SK-N-SH (cell line): ENCODE results near the gene PRKAA2. TPM values are rescaled to one million over a fixed set of nuclear protein-coding genes. Genes with fewer than 3 reads are reported as not detected.
A peak's percentile ranks its signal among the peaks of the same experiment; 100 is the strongest.

Experiments
- CTCF ChIA-PET: fragments of 300-600, 350-600 bp; formaldehyde crosslinking; extraction: SDS; loops from one replicate; lab custom pipeline; 2021; lab: Yijun Ruan, JAX
- POLR2A ChIA-PET: fragments of 350-600 bp; sonication (Branson Sonifier 250); formaldehyde crosslinking; extraction: SDS; loops from one replicate; lab custom pipeline; 2020; ENCODE audit warnings: antibody characterized with exemption, inconsistent platforms; lab: Yijun Ruan, JAX
- DNase-seq: peaks from one replicate; pipeline ENCODE4 v3.0.0; 2012
- H2AFZ ChIP-seq: fragments of 200-600 bp; sonication (generic); 2 replicates; pipeline ENCODE4 v1.8.1; 2016; ENCODE audit warnings: antibody characterized with exemption, mild to moderate bottlenecking, low read depth
- H3F3A ChIP-seq: fragments of 200-600 bp; sonication (generic); replicated peaks from 2 replicates; pipeline ENCODE3; 2016; ENCODE audit warnings: antibody characterized with exemption, mild to moderate bottlenecking; ENCODE audit not compliant: insufficient read depth
- H3K27ac ChIP-seq, 2 experiments: fragments of 200-500 bp in 1 of 2; fragments of 200-600 bp in 1 of 2; sonication (Bioruptor generic) in 1 of 2; sonication (generic), shearing (Covaris generic) in 1 of 2; 2 replicates each; pipeline versions ENCODE4 v1.5.1 to v1.6.1; 2014 to 2016; ENCODE audit warnings: low read depth in 2 of 2, inconsistent platforms in 1 of 2, low read length in 1 of 2, mild to moderate bottlenecking in 1 of 2, mixed read lengths in 1 of 2
- H3K27me3 ChIP-seq: fragments of 200-600 bp; sonication (generic), shearing (Covaris generic); 2 replicates; pipeline ENCODE4 v1.6.1; 2016; ENCODE audit warnings: mixed run types; ENCODE audit not compliant: insufficient read depth
- H3K36me3 ChIP-seq, 2 experiments: fragments of 200-500 bp in 1 of 2; fragments of 200-600 bp in 1 of 2; sonication (Bioruptor generic) in 1 of 2; sonication (generic) in 1 of 2; replicated peaks in 1 of 2; 2 replicates each; pipeline versions ENCODE3 to v1.5.1; 2014 to 2016; ENCODE audit warnings: low read length in 1 of 2, mild to moderate bottlenecking in 1 of 2; ENCODE audit not compliant: insufficient read depth in 2 of 2, control insufficient read depth in 1 of 2
- H3K4me1 ChIP-seq, 2 experiments: fragments of 200-500 bp in 1 of 2; fragments of 200-600 bp in 1 of 2; sonication (Bioruptor generic) in 1 of 2; sonication (generic), shearing (Covaris generic) in 1 of 2; 2 replicates each; pipeline versions ENCODE4 v1.5.1 to v1.6.1; 2014 to 2016; ENCODE audit warnings: low read depth in 1 of 2, low read length in 1 of 2, mixed run types in 1 of 2; ENCODE audit not compliant: insufficient read depth in 2 of 2, control insufficient read depth in 1 of 2
- H3K4me2 ChIP-seq: fragments of 200-600 bp; sonication (generic), shearing (Covaris generic); 2 replicates; pipeline ENCODE4 v1.6.1; 2017; ENCODE audit warnings: mixed run types
- H3K4me3 ChIP-seq, 2 experiments: fragments of 200-500 bp in 1 of 2; fragments of 200-600 bp in 1 of 2; sonication (Bioruptor generic) in 1 of 2; sonication (generic), shearing (Covaris generic) in 1 of 2; 2 replicates each; pipeline versions ENCODE4 v1.5.1 to v1.8.1; 2014 to 2016; ENCODE audit warnings: low read depth in 2 of 2, inconsistent platforms in 1 of 2, low read length in 1 of 2, mild to moderate bottlenecking in 1 of 2, mixed read lengths in 1 of 2, moderate library complexity in 1 of 2
- H3K79me2 ChIP-seq: fragments of 200-600 bp; sonication (generic); 2 replicates; pipeline ENCODE4 v1.8.1; 2017; ENCODE audit warnings: mild to moderate bottlenecking; ENCODE audit not compliant: insufficient read depth
- H3K9ac ChIP-seq: fragments of 200-600 bp; sonication (generic); 2 replicates; pipeline ENCODE4 v1.6.1; 2017; ENCODE audit warnings: mixed run types
- H3K9me2 ChIP-seq: fragments of 200-600 bp; sonication (generic); 2 replicates; pipeline ENCODE4 v1.6.1; 2017; ENCODE audit warnings: mixed run types
- H3K9me3 ChIP-seq: fragments of 200-600 bp; sonication (generic); 2 replicates; pipeline ENCODE4 v1.6.1; 2017; ENCODE audit warnings: mixed run types, mild to moderate bottlenecking, moderate library complexity
- H4K20me1 ChIP-seq: fragments of 200-600 bp; sonication (generic); 2 replicates; pipeline ENCODE4 v1.6.1; 2017; ENCODE audit warnings: mild to moderate bottlenecking, mixed run types; ENCODE audit not compliant: insufficient read depth
- CHD2 ChIP-seq: fragments of 150-350 bp; IDR thresholded peaks from 2 replicates; pipeline ENCODE4 v1.6.1; 2018; ENCODE audit warnings: low read length; ENCODE audit not compliant: partially characterized antibody
- CTCF ChIP-seq: fragments of 200-600 bp; sonication (generic); IDR thresholded peaks from 2 replicates; pipeline ENCODE4 v1.6.1; 2017; ENCODE audit warnings: antibody characterized with exemption, mild to moderate bottlenecking, moderate library complexity
- EP300 ChIP-seq, 2 experiments: IDR thresholded peaks; 2 replicates each; pipeline versions ENCODE4 v1.4.0 to v1.6.1; 2012; ENCODE audit warnings: borderline replicate concordance in 1 of 2, low read depth in 1 of 2, low read length in 1 of 2
- FOXJ3 ChIP-seq: sonication (generic); formaldehyde crosslinking; IDR thresholded peaks from 2 replicates; pipeline ENCODE4 v1.5.1; 2020; ENCODE audit warnings: mild to moderate bottlenecking, missing genetic modification reagents
- GABPA ChIP-seq: IDR thresholded peaks from 2 replicates; pipeline ENCODE4 v1.4.0; 2012; ENCODE audit warnings: low read depth, mild to moderate bottlenecking
- GATA2 ChIP-seq: sonication (generic); formaldehyde crosslinking; IDR thresholded peaks from 2 replicates; pipeline ENCODE4 v1.5.0; 2020; ENCODE audit warnings: mild to moderate bottlenecking, missing genetic modification reagents
- JUND ChIP-seq: IDR thresholded peaks from 2 replicates; pipeline ENCODE4 v1.4.0; 2012
- MEF2A ChIP-seq: IDR thresholded peaks from 2 replicates; pipeline ENCODE4 v1.4.0; 2012; ENCODE audit warnings: low read depth, borderline replicate concordance
- POLR2AphosphoS5 ChIP-seq: IDR thresholded peaks from 2 replicates; pipeline ENCODE4 v1.6.1; 2012; ENCODE audit warnings: low read depth, low read length
- RAD21 ChIP-seq: IDR thresholded peaks from 2 replicates; pipeline ENCODE4 v1.6.1; 2012; ENCODE audit warnings: mild to moderate bottlenecking, low read length
- RCOR1 ChIP-seq: fragments of 150-350 bp; IDR thresholded peaks from 2 replicates; pipeline ENCODE4 v1.6.1; 2017; ENCODE audit warnings: antibody characterized with exemption, low read length
- RFX5 ChIP-seq: IDR thresholded peaks from 2 replicates; pipeline ENCODE4 v1.6.1; 2012; ENCODE audit warnings: mild to moderate bottlenecking, improper control_type of control experiment, low read length
- RXRA ChIP-seq: IDR thresholded peaks from 2 replicates; pipeline ENCODE4 v1.4.0; 2012; ENCODE audit warnings: low read depth, mild to moderate bottlenecking, borderline replicate concordance
- SMC3 ChIP-seq: IDR thresholded peaks from 2 replicates; pipeline ENCODE4 v1.6.1; 2012; ENCODE audit warnings: low read depth, low read length, improper control_type of control experiment
- TAF1 ChIP-seq: IDR thresholded peaks from 2 replicates; pipeline ENCODE4 v1.6.1; 2012; ENCODE audit warnings: low read depth, mild to moderate bottlenecking, low read length, moderate library complexity, borderline replicate concordance
- TCF12 ChIP-seq: IDR thresholded peaks from 2 replicates; pipeline ENCODE4 v1.4.0; 2012
- TEAD4 ChIP-seq: IDR thresholded peaks from 2 replicates; pipeline ENCODE4 v1.4.0; 2012; ENCODE audit warnings: mild to moderate bottlenecking, borderline replicate concordance; ENCODE audit not compliant: insufficient read depth
- USF2 ChIP-seq: fragments of 150-350 bp; IDR thresholded peaks from 2 replicates; pipeline ENCODE4 v1.6.1; 2017; ENCODE audit warnings: antibody characterized with exemption, low read length, low read depth, borderline replicate concordance
- YY1 ChIP-seq: IDR thresholded peaks from 2 replicates; pipeline ENCODE4 v1.4.0; 2012; ENCODE audit warnings: low read depth, mild to moderate bottlenecking
- ZBTB33 ChIP-seq: IDR thresholded peaks from 2 replicates; pipeline ENCODE4 v1.4.0; 2012; ENCODE audit warnings: low read depth, borderline replicate concordance
- WGBS: methylation state at CpG from one replicate; pipeline ENCODE4 v1.1.6; 2017; ENCODE audit warnings: low lambda C conversion rate; 5-methylcytosine and 5-hydroxymethylcytosine counted together
- polyA plus RNA-seq, 3 experiments: library from polyadenylated mRNA; depleted of rRNA; stranded (reverse); fragments of >200 nt; gene quantifications; 2 replicates each; pipeline ENCODE4 v1.2.3, GENCODE V29; 2012

Gene PRKAA2
- polyA plus RNA-seq, 1 of the 3 experiments (the other 2 are of a cell fraction), result 1.5 TPM

- peaks cover 0 to 5% of the 10 kb centered on the region in 2 experiments; a peak in 1 of 4 replicates for H3K4me1 ChIP-seq
- H3K9me3 ChIP-seq, result no peaks in the 10 kb centered on the region
- POLR2A ChIA-PET, result no interaction called here
- no peaks in the 10 kb centered on the region for H3K9me2 ChIP-seq
- DNase-seq, result no peak
- TF ChIP-seq CHD2, result no peak
- no peak for TF ChIP-seq TAF1
- TF ChIP-seq RFX5, result no peak
- no peak for TF ChIP-seq EP300 (IDR thresholded peaks at IDR 0.05; ENCODE audit: borderline replicate concordance in 1 of 2, low read depth in 1 of 2, low read length in 1 of 2)
- TF ChIP-seq FOXJ3, result no peak
- no peak for TF ChIP-seq RXRA
- no peak for TF ChIP-seq USF2
- TF ChIP-seq GABPA, result no peak
- TF ChIP-seq YY1, result no peak
- TF ChIP-seq CTCF, result no peak
- no peak for TF ChIP-seq TEAD4
- TF ChIP-seq SMC3, result no peak
- TF ChIP-seq TCF12, result no peak
- no peak for TF ChIP-seq GATA2 (CRISPR knock-in tag)
- no peak for TF ChIP-seq RAD21
- no peak for TF ChIP-seq MEF2A
- no peak for TF ChIP-seq JUND
- TF ChIP-seq POLR2AphosphoS5, result no peak
- TF ChIP-seq ZBTB33, result no peak
- TF ChIP-seq RCOR1, result no peak
- TF ChIP-seq, all 33 proteins: peak for 0
- Histone ChIP-seq H3K36me3 (no peaks in the 10 kb centered on the region), H4K20me1 (no peaks in the 10 kb centered on the region), H3K79me2 (no peaks in the 10 kb centered on the region), H3K4me3 (no peak overlapping the region), H3F3A (peaks cover 16% of the 10 kb centered on the region), H3K27me3 (no peaks in the 10 kb centered on the region), H2AFZ (no peak overlapping the region), H3K9ac (no peak overlapping the region), H3K27ac (peak overlapping the region in 1 of 2 experiments; percentile 40; a peak in 2 of 4 replicates), H3K4me2 (0 out of 2 replicates have a peak overlapping the region, but pooled peaks have one; percentile 21)
- WGBS, result 78% methylated on average over 3 of the region's 3 CpGs
- CTCF ChIA-PET, result interaction anchor here (1.1 kb wide), 1 partner anchor 42 kb away, joined by 4 read pairs; no protein-coding TSS in a partner anchor
Measured at GRCh38 chr1:56627019-56627635, 18.0 kb upstream of the PRKAA2 start.
